Stimulated activated CD4-positive, alpha-beta T cell treated with anti-CD3 and anti-CD28 coated beads, Interleukin-15, amount 100 ng/mL, for 48 hours (primary cell): ENCODE measurements around the gene LRRFIP2.
"Not testable (repeated sequence)": the region's sequence is repeated elsewhere in the genome, so short reads cannot be mapped to it uniquely, and the experiment has no call there.

Experiments used
- DNase-seq, 2 donors: peaks; one replicate each; pipeline ENCODE4 v3.0.0-alpha.2; 2020; ENCODE audit warnings: low read depth in 2 of 2

LRRFIP2 gene

DNA sequence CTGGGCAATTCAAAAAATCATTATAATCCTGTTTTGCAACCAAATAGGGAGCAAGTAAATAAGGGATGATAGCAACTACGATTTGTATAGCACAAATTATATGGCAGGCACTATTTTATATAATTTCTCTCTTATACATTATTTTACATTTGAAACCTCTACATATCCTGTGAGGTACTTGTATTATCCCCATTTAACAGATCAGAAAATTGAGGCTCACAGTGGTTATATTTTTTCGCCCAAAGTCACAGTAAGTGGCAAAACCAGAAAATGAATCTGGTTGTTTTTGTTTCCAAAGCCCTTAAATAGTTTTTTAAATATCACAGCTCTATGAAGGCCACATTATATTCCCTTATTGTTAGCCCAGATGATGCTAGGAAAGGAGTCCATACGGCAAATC lies 106.8 kb downstream of the LRRFIP2 start:
- DNase-seq, result no peak

DNA sequence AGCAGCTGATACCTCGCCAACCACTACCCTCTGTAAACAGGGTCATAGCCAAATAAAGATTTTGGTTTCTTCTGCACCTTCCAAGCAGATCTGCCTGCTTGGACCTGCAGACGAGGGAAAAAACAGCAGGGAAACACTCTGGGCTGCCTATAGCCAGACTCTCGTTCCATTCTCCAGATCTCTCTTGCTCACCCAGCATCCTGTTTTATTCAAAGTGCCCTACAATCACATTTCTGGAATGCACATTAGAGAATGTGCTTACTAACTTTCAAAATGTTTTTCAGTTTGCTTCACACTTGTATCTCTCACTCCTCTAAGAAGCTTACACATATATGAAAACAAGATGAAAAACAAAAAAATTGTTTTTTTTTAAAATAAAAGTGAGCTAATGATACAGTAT lies 109.6 kb downstream of the LRRFIP2 start:
- no peak for DNase-seq

DNA sequence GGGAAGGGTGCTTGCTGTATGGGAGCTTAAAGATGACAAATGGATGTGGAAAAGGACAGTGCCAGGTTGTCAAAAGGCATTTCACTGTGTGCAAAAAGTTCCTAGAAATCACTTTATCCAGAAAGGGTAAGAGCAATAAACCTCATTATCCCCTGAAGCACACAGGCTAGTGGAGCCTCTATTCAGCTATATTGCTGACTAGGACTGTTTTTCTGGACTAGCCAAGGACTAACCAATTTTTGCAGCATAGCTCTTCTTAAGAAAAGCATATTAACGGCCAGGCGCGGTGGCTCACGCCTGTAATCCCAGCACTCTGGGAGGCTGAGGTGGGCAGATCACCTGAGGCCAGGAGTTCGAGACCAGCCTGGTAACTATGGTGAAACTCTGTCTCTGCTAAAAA lies 116.3 kb downstream of the LRRFIP2 start:
- DNase-seq, result no peak

DNA sequence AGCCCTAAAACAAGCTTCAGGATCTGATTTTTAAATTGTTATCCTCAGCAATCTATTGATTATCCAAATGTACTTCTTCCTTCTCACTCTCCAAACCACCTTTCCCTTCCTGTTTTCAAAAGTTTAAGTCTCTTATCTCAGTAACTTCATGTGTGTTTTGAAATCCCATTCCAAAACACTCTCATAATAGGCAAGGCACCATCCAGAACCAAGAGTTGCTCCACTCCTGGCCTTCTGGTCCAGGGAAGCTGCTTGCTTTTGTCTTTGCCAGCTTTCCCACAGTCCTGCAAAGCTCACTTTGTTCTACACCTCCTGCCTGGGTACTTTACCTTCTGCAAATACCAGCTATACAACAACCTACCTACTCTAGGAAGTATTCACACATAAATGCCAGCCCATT lies 117.6 kb downstream of the LRRFIP2 start:
- DNase-seq, result no peak

DNA sequence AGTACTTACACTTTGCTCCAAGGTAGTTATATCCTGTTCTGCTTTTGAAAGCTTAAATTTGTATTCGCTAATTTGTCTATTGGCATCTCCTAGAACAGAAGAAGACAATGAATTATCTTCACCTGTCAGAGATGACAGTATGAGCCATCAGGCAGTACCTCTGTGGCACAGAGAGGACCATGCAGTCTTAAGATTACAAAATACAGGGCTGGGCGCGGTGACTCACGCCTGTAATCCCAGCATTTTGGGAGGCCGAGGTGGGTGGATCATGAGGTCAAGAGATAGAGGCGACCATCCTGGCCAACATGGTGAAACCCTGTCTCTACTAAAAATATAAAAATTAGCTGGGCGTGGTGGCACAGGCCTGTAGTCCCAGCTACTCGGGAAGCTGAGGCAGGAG lies 119.3 kb downstream of the LRRFIP2 start:
- not testable (repeated sequence) for DNase-seq

DNA sequence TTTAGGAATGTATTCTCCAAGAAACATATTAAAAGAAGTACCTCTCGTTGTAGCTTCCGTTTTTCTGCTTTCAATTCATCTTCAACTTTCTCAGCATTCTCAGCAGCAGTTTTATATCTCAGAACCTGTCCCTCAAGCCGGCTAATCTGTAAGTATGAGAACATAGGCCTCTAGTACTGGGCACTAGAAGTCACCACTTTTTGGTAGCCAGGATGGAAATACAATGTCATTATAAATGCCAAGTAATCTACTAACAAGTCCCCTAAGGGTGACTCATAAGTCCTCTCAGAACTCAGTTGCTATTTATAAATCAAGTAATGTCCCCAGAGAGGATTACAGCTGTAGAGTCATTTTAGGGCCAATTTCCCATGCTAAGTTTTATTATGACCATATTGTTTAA lies 120.0 kb downstream of the LRRFIP2 start:
- no peak for DNase-seq

DNA sequence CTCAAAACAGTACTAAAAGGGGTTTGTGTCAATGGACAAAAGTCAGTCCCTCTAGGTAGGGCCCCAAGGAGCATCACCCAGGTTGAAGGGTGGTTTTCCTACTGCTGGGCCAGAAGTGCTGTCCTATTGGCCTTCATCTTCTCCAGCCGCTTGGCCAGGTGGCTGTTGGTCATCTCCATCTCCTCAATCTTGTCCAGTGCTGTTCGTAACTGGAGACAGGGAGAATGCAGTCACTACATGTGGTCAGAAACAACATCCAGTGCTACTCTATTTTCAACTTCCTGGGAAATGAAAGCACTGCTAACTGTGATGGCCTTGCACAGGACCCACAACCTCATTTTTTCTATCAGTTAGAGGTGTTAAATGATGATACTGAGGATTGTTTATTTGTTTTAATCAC lies 120.6 kb downstream of the LRRFIP2 start:
- DNase-seq, result no peak

DNA sequence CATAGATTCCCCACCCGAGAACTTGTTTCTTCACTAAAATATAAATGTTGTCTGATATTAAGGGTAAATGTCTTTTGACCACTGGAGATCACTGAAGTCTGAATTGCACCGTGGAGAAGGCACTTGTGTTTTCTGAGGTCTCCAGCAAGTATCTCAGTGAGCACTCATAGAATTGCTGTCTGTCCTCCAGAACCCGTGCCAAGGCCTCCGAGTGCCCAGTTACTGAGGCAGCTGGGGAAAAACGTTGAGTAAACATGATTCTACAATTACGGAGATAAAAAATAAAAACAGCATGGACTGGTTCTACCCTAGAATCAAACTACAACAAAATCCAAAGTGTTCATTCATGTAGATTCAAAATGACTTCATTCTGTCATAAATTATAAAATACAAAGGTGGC lies 121.0 kb downstream of the LRRFIP2 start:
- no peak for DNase-seq

DNA sequence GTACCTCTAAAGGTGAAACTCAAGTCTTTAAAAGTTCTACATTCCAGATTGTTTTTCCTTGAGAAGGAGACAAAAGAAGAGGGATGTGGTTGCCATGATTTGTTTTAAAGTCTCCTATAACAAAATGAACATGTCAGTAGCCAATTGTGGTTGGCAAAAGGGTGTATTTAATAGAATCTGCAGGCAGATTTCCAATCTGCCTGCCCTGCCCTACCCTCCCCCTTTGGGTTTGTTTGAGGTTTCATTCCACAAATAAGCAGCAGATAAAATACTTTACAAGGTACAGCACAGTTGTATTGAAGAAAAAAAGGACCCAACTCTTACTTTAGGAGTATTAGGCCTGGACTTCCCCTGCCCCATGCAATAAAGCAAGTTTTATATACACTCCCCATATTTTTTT lies 121.5 kb downstream of the LRRFIP2 start:
- no peak for DNase-seq

DNA sequence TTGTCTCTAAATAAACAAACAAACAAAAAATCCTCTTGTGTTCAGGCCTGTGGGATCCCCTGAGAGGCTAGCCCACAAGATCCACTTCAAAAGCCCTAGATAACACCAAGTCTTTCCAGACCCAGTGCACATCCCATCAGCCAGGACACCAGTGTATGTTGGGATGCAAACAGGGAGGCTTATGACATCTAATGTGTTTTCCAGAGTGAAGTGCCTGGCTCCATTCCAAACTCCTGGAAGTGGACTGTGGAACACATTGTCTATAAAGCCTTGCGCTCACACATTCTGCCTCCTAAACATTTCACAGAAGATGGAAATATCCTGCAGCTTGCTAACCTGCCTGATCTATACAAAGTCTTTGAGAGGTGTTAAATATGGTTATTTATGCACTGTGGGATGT lies 124.1 kb downstream of the LRRFIP2 start:
- DNase-seq, result no peak

DNA sequence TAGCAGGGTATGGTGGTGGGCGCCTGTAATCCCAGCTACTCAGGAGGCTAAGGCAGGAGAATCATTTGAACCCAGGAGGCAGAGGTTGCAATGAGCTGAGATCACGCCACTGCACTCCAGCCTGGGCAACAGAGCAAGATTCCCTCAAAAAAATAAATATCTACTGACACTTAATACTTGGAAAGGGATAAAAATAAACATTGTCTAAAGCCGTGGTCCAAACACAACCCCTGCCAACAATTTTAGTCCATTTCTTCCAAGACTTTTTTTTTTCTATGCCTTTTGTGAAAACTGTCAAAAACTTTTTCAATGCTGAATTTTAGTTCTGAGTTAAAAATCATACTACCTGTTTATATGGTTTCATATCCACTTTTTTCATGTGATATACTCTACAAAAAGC lies 131.7 kb downstream of the LRRFIP2 start:
- DNase-seq, result not testable (repeated sequence)

DNA sequence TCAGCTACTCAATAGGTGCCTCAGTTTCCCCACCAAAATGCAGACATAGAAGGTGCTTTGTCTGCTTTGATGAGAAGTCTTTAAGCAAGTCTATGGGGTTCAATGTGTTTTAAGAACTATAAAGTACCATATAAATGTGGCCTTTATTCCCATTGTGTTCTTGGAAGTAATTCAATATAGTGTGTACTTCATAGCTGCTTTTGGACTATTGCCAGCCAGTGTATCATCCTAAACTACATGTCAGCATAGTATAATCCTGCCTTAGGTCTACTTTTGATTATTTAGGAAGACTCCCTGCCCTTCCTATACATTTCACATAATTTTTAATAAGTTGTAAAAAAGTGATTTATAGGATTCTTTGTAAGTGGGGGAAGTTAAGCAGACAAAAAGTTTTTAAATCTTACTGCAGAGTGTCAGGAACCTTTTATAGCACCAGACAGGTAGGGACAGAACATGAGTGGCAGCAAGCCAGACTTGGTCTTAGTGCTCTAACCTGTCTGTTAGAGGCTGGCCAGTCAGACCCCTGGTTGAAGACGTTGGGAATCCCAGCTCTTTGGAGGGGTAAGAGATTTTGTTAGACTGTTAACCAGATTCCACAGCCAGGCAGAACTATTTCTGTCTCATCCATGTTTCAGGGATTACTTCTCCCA lies 132.7 kb downstream of the LRRFIP2 start:
- no peak for DNase-seq

DNA sequence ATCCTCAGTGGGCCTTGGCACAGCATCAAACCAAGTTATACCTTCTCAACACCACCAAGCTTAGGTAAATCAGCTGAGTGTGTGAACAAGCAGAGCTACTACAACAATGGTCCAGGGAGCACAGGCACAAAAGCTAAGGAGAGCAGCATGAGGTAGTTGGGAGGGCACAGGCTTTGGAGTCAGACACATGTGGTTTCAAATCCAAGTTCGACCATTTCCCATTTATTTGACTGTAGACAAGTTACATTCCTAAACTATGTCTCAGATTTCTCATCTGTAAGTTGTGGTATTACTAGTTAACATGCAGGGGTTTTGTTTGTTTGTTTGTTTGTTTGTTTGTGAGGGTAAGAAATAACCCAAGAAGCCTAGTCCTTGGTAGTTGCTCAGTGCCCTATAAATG lies 134.2 kb downstream of the LRRFIP2 start:
- DNase-seq, result no peak

DNA sequence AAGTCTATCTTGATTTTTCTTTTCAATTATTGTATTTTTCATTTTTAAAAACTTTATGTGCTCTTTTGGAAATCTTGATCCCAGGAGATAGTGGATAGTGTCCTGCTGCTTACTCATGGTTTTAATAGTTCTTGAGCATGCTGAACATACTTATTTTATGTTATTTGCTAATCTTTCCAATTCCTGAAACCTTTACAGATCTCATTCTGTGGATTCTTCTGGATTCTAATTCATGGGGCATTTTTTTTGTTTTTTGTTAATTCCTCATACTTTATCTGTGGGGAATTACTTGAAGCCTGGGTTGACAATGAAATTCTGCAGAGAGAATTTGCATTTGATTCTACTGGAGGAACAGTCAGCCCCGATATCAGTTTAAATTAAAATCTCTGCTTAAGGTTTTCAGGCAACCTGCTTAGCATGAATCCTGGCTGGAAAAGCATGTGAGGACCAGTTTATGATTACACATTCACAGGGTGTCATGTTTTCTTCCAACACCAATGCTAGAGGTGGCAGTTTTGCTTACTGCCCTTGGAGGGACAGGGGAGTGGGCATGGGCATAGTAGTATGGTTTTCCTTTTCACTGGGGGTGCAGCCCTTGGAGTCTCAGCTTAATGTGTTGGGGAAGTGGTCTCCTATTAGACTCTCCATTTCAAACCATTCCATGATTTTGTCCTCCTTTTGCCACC lies 135.1 kb downstream of the LRRFIP2 start:
- no peak for DNase-seq

DNA sequence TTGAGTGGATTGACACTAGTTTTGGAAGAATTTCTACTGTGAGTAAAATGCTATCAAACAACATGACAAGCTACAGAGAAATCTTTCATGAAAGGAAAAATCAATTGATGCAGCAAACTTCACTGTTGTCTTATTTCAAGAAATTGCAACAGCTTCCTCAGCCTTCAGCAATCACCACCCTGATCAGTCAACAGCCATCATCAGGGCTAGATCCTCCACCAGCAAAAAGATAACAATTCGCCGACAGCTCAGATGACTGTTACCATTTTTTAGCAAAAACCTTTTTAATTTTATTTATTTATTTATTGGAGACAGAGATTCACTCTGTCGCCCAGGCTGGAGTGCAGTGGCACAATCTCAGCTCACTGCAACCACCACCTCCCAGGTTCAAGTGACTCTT lies 137.0 kb downstream of the LRRFIP2 start:
- DNase-seq, result no peak

DNA sequence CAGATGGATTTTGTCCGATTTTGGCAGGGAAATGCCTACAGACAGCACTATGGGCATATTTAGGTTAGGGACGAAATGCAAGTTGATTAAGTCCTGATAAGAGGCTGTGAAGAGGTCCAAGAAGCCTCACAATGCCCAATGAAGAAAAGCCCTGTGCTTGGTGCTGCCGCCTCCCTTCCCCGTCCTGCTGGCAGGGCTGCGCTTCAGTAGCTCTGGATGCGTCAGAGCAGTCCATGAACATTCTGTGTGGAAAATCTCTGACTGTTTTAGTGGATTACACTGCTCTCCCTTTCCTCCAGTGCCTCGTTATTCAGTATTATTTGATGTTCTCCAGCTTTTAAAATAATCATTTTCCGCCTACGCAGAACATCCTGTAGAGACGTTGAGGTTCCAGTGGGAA lies 141.4 kb downstream of the LRRFIP2 start:
- no peak for DNase-seq

DNA sequence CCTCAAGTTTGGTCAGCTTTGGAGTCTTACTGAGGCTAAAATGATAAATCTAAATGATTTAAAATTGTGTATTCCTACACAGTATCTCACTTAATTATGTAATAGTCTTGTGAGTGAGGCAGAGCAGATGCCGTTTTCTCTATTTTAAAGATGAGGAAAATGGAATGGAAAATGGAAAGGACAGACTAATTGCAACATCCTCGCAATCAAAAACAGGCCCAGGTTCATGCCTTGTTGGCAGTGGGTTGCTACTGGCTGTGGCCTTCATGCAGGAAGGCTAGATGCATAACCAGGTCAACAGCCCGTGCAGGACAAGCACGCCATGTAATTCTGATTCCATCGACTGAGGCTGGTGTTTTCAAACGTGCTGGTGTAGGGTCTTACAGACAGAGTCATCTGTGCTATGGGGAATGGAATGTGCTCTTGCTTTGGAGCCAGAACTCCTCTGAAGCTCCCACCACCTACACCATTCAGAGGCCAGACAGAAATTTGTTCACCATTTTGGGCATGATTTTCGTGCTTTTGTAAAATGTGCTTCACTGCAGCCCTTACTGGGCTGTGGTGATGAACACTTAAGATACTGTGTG lies 143.2 kb downstream of the LRRFIP2 start:
- no peak for DNase-seq

DNA sequence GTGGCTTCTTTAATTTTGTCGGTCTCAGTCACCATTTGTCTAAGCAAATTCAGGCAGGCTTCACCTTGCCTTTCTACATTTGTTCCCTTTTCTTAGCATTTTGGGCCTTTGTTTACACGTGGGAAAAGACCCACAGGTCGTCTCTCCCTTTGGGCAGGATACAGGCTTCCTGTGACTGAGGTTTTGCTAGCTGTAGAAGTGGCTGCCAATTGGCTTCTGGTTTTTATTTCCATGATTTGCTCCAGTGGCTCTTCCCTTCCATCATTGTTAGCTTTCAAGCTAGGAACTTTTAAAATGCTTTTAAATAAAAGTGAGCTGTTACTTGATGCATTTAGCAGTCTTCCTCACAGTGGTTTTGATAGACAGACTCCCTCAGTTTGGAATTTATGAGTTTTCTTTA lies 143.8 kb downstream of the LRRFIP2 start:
- DNase-seq, result no peak

DNA sequence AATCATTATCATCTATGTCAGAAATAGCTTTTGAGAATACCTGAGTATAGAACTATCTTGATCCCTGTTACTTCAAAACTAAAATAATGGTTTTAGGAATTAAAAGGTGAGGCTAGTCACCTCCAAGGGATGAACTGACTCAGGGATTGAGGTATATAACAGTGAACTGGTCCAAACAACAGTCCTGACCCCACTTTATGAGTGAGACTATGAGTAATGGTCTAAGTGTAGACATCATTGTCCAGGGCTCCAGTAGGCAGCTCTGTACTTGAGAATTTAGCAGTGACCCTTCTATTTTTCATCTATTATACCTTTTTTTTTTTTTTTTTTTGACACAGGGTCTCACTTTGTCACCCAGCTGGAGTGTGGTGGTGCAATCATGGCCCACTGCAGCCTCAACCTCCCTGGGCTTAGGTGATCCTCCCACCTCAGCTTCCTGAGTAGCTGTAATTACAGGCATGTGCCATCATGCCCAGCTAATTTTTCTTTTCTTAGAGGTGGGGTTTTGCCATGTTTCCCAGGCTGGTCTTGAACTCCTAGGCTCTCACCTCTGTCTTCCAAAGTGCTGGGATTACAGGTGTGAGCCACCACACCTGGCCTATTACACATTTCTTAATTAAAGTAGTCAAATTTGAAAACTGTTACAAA lies 144.7 kb downstream of the LRRFIP2 start:
- no peak for DNase-seq

DNA sequence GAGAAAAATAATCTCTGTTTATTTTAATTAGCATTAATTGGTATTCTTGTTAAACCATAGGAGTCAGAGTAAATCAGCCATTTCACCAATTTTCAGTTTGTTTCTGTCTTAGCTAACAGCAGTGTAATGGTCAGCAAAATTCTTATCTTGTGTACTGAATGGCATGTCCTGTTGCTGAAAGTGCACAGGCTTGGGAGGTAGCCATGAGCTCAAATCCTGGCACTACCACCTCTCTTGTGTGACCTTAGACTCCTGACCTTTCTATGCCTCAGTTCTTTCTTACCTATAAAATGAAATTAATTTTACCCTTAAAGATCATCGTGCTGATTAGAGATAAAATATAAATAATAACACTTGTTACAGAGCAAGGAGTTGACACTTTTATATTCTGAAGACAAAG lies 145.3 kb downstream of the LRRFIP2 start:
- DNase-seq, result no peak

DNA sequence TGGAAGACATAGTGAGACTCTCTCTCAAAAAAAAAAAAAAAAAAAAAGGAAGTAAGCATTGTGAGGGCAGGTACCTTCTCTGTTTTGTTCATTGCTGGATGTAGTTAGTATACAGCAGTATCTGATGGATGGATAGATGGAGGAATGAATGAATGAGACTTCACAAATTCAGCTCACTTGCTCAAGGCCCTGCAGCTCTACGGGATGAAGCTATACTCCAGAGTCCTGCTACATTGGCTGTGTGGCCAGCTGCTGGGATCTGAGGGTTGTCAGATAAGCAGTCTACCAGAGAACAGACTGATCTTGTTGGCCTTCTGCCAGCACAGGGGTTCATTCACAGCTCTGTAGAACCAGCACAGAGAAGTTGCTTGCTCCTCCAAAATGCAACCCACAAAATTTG lies 146.1 kb downstream of the LRRFIP2 start:
- DNase-seq, result no peak

DNA sequence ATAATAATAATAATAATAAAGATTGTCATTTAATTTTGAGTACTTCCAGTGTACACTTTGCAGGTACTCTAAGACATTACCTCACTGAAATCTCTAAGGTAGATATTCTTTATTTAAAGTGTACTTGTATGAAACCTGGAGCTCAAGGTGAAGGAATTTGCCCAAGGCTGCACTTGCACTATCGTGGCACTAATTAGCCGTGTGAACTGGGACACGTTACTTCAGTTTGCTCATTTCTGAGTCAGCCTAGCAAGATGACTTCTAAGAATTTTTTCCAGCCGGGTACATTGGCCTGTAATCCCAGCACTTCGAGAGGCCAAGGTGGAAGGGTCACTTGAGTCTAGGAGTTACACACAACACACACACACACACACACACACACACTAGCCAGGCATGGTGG lies 147.5 kb downstream of the LRRFIP2 start:
- no peak for DNase-seq
